B cell (primary cell): ENCODE data around the gene ASPSCR1.

Source experiments
- EZH2 ChIP-seq: IDR thresholded peaks from 2 replicates; pipeline ENCODE4 v1.6.1; 2012; ENCODE audit warnings: borderline replicate concordance, low read depth, mild to moderate bottlenecking, moderate library complexity, low read length; ENCODE audit not compliant: insufficient read depth, poor library complexity, severe bottlenecking
- TF ChIP-seq, protein P1 (sequence below): fragments of 200-600 bp; IDR thresholded peaks from one replicate; pipeline ENCODE4 v1.8.0; 2022; ENCODE audit warnings: antibody characterized with exemption, mild to moderate bottlenecking

DNA sequence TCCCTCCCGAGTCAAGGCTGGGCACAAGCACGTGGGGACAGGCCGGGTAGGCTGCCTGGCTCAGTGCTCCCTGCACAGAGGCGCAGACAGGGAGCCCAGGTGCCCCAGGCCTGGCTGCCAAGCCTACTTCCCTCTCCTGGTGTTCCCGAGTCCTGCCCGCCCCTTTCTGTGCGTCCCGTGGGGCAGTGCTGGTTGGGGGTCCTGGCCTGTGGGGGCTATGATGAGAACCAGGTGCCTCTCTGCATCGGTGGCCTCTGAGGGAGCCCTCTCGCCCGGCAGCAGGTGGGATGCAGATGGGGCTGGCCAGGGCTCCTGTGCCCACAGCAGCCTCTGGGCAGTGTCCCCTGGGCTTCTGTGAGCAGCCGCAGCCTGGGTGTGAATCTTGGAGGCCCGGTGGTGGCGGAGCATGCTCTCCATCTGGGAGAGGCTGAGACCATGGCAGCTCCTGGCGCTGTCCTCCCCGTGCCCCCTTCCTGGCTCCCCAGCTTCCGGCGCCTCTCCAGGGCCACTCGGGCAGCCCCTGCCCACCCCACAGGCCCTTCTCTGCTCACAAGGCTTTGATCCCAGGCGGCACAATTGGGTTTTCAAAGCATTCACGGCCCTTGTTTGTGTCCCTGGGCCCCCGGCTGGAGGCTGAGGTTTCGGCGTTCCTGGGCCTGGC is 38.0 kb downstream of the ASPSCR1 start:
- TF ChIP-seq, protein P1, sequence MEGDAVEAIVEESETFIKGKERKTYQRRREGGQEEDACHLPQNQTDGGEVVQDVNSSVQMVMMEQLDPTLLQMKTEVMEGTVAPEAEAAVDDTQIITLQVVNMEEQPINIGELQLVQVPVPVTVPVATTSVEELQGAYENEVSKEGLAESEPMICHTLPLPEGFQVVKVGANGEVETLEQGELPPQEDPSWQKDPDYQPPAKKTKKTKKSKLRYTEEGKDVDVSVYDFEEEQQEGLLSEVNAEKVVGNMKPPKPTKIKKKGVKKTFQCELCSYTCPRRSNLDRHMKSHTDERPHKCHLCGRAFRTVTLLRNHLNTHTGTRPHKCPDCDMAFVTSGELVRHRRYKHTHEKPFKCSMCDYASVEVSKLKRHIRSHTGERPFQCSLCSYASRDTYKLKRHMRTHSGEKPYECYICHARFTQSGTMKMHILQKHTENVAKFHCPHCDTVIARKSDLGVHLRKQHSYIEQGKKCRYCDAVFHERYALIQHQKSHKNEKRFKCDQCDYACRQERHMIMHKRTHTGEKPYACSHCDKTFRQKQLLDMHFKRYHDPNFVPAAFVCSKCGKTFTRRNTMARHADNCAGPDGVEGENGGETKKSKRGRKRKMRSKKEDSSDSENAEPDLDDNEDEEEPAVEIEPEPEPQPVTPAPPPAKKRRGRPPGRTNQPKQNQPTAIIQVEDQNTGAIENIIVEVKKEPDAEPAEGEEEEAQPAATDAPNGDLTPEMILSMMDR, result no peak
- no peak for TF ChIP-seq EZH2
